Nephron progenitor cell (in vitro differentiated cells): ENCODE measurements around the gene ZC3H13.

Source experiments
- DNase-seq: peaks from one replicate; pipeline ENCODE4 v3.0.0; 2021
- H3K27ac Mint-ChIP-seq: 2 replicates; pipeline ENCODE4 v1.8.0; 2021; ENCODE audit warnings: mild to moderate bottlenecking, moderate library complexity, mixed read lengths
- H3K27me3 Mint-ChIP-seq: 2 replicates; pipeline ENCODE4 v1.8.0; 2021; ENCODE audit warnings: mild to moderate bottlenecking, low read depth, mixed read lengths; ENCODE audit not compliant: poor library complexity
- H3K36me3 Mint-ChIP-seq: 2 replicates; pipeline ENCODE4 v1.8.0; 2021; ENCODE audit warnings: low read depth, mixed read lengths
- H3K4me1 Mint-ChIP-seq: 2 replicates; pipeline ENCODE4 v1.8.0; 2021; ENCODE audit warnings: mixed read lengths
- H3K4me3 Mint-ChIP-seq: 2 replicates; pipeline ENCODE4 v1.8.0; 2021; ENCODE audit warnings: mild to moderate bottlenecking, moderate library complexity, mixed read lengths
- H3K9me3 Mint-ChIP-seq: 2 replicates; pipeline ENCODE4 v1.8.0; 2021; ENCODE audit warnings: mild to moderate bottlenecking, moderate library complexity, mixed read lengths
- CTCF ChIP-seq: fragments of 200-600 bp; sonication (generic); IDR thresholded peaks from 2 replicates; pipeline ENCODE4 v1.5.0; 2021; ENCODE audit warnings: antibody characterized with exemption

ZC3H13 gene

DNA sequence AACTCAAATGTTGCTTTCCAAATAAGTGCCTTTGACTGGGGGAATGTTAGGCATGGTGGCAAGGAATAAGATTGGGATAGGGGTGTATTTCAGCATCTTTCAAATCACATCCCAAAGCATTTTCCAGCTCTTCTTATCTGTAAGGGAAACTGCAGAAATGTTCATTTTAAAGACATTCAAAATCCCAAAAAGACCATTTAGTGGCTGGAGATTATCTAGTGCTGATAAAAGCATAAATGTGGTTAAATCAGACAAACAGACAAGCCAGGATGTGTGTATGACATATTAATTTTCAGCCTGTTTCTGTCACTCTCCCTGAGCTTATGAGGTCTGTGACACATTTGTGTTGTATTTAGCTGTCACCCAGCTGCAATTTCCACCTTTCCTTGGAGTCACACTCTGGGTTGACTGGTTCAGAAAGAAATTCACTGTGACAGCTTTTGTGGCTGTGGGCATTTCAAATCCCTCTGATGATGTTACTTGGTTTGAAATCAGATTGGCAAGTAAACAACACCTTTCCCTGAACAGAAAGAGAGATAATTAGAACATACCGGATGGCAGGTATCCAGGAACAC is 131.3 kb downstream of the ZC3H13 start:
- Mint-ChIP-seq H3K4me1 (no peaks in the 10 kb centered on the region), H3K4me3 (no peak overlapping the region), H3K9me3 (no peaks in the 10 kb centered on the region), H3K27me3 (peaks cover 6% of the 10 kb centered on the region), H3K27ac (no peak overlapping the region), H3K36me3 (no peaks in the 10 kb centered on the region)
- no peak for DNase-seq
- TF ChIP-seq CTCF: no peak

- Mint-ChIP-seq H3K4me3 (no peak overlapping the region), H3K9me3 (peaks cover 3% of the 10 kb centered on the region), H3K4me1 (no peaks in the 10 kb centered on the region), H3K27ac (no peak overlapping the region), H3K27me3 (peaks cover under 1% of the 10 kb centered on the region), H3K36me3 (no peaks in the 10 kb centered on the region)
- no peak for TF ChIP-seq CTCF
- DNase-seq: no peak
Observed at GRCh38 chr13:45918597-45918996, 133.9 kb downstream of the ZC3H13 start.

DNA sequence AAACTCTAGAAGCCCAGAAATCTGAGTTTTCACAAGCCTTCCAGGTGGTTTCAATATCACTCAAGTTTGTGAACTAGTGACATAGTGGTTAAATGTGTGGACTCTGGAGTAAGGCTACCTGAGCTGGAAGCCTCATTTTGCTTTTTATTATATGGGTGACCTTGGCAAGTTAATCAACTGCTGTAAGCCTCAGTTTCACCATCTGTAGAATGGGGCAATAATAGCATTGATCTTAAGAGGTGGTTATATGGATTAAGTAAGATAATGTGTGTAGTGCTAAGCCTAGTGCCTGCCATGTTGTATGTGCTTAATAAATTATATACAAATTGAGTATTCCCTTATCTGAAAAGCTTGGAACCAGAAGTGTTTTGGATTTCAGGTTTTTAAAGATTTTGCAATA is 135.5 kb downstream of the ZC3H13 start:
- no peak overlapping the region for H3K27ac Mint-ChIP-seq
- H3K36me3 Mint-ChIP-seq: no peaks in the 10 kb centered on the region
- no peak for DNase-seq
- H3K4me1 Mint-ChIP-seq: no peaks in the 10 kb centered on the region
- H3K4me3 Mint-ChIP-seq: no peak overlapping the region
- peaks cover 7% of the 10 kb centered on the region for H3K9me3 Mint-ChIP-seq
- no peaks in the 10 kb centered on the region for H3K27me3 Mint-ChIP-seq
- no peak for TF ChIP-seq CTCF

- H3K36me3 Mint-ChIP-seq: no peaks in the 10 kb centered on the region
- H3K4me3 Mint-ChIP-seq: no peak overlapping the region
- H3K9me3 Mint-ChIP-seq: peaks cover 17% of the 10 kb centered on the region
- no peaks in the 10 kb centered on the region for H3K27me3 Mint-ChIP-seq
- DNase-seq: no peak
- H3K4me1 Mint-ChIP-seq: peaks cover 5% of the 10 kb centered on the region
- TF ChIP-seq CTCF: no peak
- H3K27ac Mint-ChIP-seq: no peak overlapping the region
Observed at GRCh38 chr13:45915686-45916439, 136.7 kb downstream of the ZC3H13 start.

- H3K27me3 Mint-ChIP-seq: peaks cover 9% of the 10 kb centered on the region
- TF ChIP-seq CTCF: no peak
- H3K4me1 Mint-ChIP-seq: peaks cover 14% of the 10 kb centered on the region
- no peak overlapping the region for H3K4me3 Mint-ChIP-seq
- peaks cover 15% of the 10 kb centered on the region for H3K9me3 Mint-ChIP-seq
- no peaks in the 10 kb centered on the region for H3K36me3 Mint-ChIP-seq
- H3K27ac Mint-ChIP-seq: no peak overlapping the region
- no peak for DNase-seq
Observed at GRCh38 chr13:45909673-45910072, 142.9 kb downstream of the ZC3H13 start.

DNA sequence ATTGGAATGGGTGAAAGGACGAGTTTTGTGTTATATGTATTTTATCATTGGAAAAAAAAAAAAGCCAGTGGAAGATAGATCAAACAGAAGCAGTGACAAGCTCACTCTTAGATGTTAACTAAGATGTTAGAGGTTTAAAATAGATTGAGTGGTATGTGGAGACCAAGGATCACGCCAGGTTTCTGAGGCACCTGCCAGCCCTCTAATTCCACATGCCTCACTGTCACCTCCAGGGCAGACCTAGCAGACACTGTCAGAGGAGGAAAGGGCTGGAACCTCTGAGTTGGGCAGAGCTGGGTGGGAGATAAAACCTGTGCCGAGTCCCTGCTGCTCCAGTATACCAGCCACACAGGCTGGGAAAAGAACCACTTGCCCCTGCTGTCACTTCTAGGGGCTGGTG is 143.5 kb downstream of the ZC3H13 start:
- H3K4me1 Mint-ChIP-seq: peaks cover 14% of the 10 kb centered on the region
- TF ChIP-seq CTCF: no peak
- H3K4me3 Mint-ChIP-seq: no peak overlapping the region
- peaks cover 14% of the 10 kb centered on the region for H3K9me3 Mint-ChIP-seq
- H3K27ac Mint-ChIP-seq: no peak overlapping the region
- peaks cover 9% of the 10 kb centered on the region for H3K27me3 Mint-ChIP-seq
- no peaks in the 10 kb centered on the region for H3K36me3 Mint-ChIP-seq
- no peak for DNase-seq
